ENCODE data around the gene DES.

- TF ChIP-seq POLR2A (IDR thresholded peaks at IDR 0.05) (no peak), CTCF (IDR thresholded peaks at IDR 0.05) (no peak)
Measured at GRCh38 chr2:219449609-219450008, 31.4 kb downstream of the DES start.
